Keratinocyte (primary cell): ENCODE measurements around the gene OR6J1. TPM values are rescaled to one million over a fixed set of nuclear protein-coding genes. Genes with fewer than 3 reads are reported as not detected.

Source experiments
- DNase-seq: peaks from one replicate; pipeline ENCODE4 v3.0.0-alpha.2; 2011; ENCODE audit warnings: low read depth, missing footprints, low spot score
- FAIRE-seq: peaks from 2 replicates; lab custom pipeline; 2011; peaks lifted over from hg19 to GRCh38; lab: Jason Lieb, UNC
- H2AFZ ChIP-seq: 2 replicates; pipeline ENCODE4 v1.6.0; 2012; ENCODE audit warnings: low read length, control low read depth, inconsistent platforms; ENCODE audit not compliant: control insufficient read depth
- H3K27ac ChIP-seq: 2 replicates; pipeline ENCODE4 v1.5.1; 2011; ENCODE audit warnings: low read length; ENCODE audit not compliant: control insufficient read depth, insufficient read depth
- H3K27me3 ChIP-seq: 3 replicates; pipeline ENCODE4 v1.6.0; 2011; ENCODE audit warnings: low read length; ENCODE audit not compliant: control insufficient read depth, insufficient read depth; ENCODE audit errors: extremely low read depth
- H3K36me3 ChIP-seq, 2 experiments: 2 replicates in 1 of 2; 3 replicates in 1 of 2; pipeline ENCODE4 v1.5.1; 2011; ENCODE audit warnings: low read length in 2 of 2, mild to moderate bottlenecking in 1 of 2; ENCODE audit not compliant: control insufficient read depth in 2 of 2, insufficient read depth in 2 of 2; ENCODE audit errors: extremely low read depth in 1 of 2
- H3K4me1 ChIP-seq: 3 replicates; pipeline ENCODE4 v1.5.1; 2011; ENCODE audit warnings: low read length; ENCODE audit not compliant: control insufficient read depth, insufficient read depth; ENCODE audit errors: extremely low read depth
- H3K4me2 ChIP-seq: 3 replicates; pipeline ENCODE4 v1.6.0; 2011; ENCODE audit warnings: low read depth, low read length; ENCODE audit not compliant: control insufficient read depth, insufficient read depth; ENCODE audit errors: extremely low read depth
- H3K4me3 ChIP-seq, 3 experiments: fragments of 200-600 bp in 1 of 3; sonication (generic) in 1 of 3; 2 replicates in 2 of 3; 3 replicates in 1 of 3; pipeline ENCODE4 v1.5.1; 2011 to 2016; ENCODE audit warnings: low read length in 3 of 3, mild to moderate bottlenecking in 3 of 3, control low read depth in 2 of 3, inconsistent platforms in 1 of 3, low read depth in 1 of 3, mixed read lengths in 1 of 3, mixed run types in 1 of 3, moderate library complexity in 1 of 3; ENCODE audit not compliant: control insufficient read depth in 2 of 3, insufficient read depth in 2 of 3; ENCODE audit errors: extremely low read depth in 1 of 3
- H3K79me2 ChIP-seq: 2 replicates; pipeline ENCODE4 v1.6.0; 2012; ENCODE audit warnings: low read length; ENCODE audit not compliant: control insufficient read depth, insufficient read depth
- H3K9ac ChIP-seq: 3 replicates; pipeline ENCODE4 v1.6.0; 2011; ENCODE audit warnings: low read length; ENCODE audit not compliant: control insufficient read depth, insufficient read depth; ENCODE audit errors: extremely low read depth
- H3K9me1 ChIP-seq: 3 replicates; pipeline ENCODE4 v1.6.0; 2011; ENCODE audit warnings: low read length; ENCODE audit not compliant: control insufficient read depth, insufficient read depth; ENCODE audit errors: extremely low read depth
- H3K9me3 ChIP-seq: 2 replicates; pipeline ENCODE4 v1.5.1; 2012; ENCODE audit warnings: low read depth, low read length; ENCODE audit not compliant: control insufficient read depth
- H4K20me1 ChIP-seq: 3 replicates; pipeline ENCODE4 v1.6.0; 2011; ENCODE audit warnings: low read length; ENCODE audit not compliant: control insufficient read depth, insufficient read depth; ENCODE audit errors: extremely low read depth
- EZH2 ChIP-seq: IDR thresholded peaks from one replicate; pipeline ENCODE4 v1.6.1; 2012; ENCODE audit warnings: inconsistent platforms, mild to moderate bottlenecking, low read length, moderate library complexity
- dilution Hi-C: fragments of 300-500 bp; cut with MboI; formaldehyde crosslinking; loops from one replicate; pipeline ENCODE4 v1.7.0; 2020; ENCODE audit warnings: low sequenced_read_pairs; ENCODE audit not compliant: extremely low pct_ligation_motif_present
- polyA plus RNA-seq, 5 experiments: library from polyadenylated mRNA; depleted of rRNA in 3 of 5; stranded (reverse) in 3 of 5; stranded (forward) in 1 of 5; unstranded in 1 of 5; fragments of >200 nt; gene quantifications; 1 replicate in 1 of 5; 2 replicates in 3 of 5; 3 replicates in 1 of 5; pipeline versions ENCODE4 v1.2.1 to v1.2.3, GENCODE V29; 2011 to 2012; ENCODE audit warnings: missing spikeins in 2 of 5, low read depth in 1 of 5, low replicate concordance in 1 of 5
- TF ChIP-seq, protein P1 (sequence below), 3 experiments: IDR thresholded peaks in 1 of 3; conservative IDR thresholded peaks in 1 of 3; optimal IDR thresholded peaks in 1 of 3; 2 replicates in 2 of 3; 3 replicates in 1 of 3; pipeline versions ENCODE3 to v1.5.1; 2011; ENCODE audit warnings: low read length in 3 of 3, mild to moderate bottlenecking in 3 of 3, moderate library complexity in 2 of 3, control low read depth in 1 of 3, inconsistent platforms in 1 of 3; ENCODE audit not compliant: insufficient read depth in 2 of 3; ENCODE audit errors: extremely low read depth in 1 of 3

Gene OR6J1
- polyA plus RNA-seq, 1 donor (not counting 4 experiments of a cell fraction or from before 2014, with no cell fraction given): not detected

DNA sequence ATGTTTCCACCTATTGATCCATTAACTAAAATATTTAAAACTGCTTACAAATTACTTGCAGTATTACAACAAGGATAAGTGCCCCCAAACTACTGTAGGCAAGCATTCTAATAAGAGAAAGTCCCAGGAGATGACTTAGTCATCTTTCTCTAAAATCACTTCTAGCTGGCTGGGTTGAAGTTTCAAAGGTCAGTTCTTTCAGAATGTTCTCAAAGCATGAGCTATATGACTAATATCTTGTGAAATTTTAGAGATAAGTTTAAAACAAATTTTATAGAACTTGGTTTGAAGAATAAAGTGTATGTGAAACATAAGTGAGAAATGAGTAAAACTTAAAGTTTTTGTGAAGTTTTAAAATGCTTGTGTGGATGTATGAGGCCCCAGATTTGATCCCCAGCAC lies 24.3 kb upstream of the OR6J1 start:
- H3K4me3 ChIP-seq: no peak overlapping the region
- FAIRE-seq (no peak), DNase-seq (no peak)
- no peak overlapping the region for H2AFZ ChIP-seq
- H3K27me3 ChIP-seq: no peaks in the 10 kb centered on the region
- H3K4me1 ChIP-seq: no peaks in the 10 kb centered on the region
- dilution Hi-C loops: no loop called here
- H3K27ac ChIP-seq: no peak overlapping the region
- H3K9me3 ChIP-seq: no peaks in the 10 kb centered on the region
- no peak overlapping the region for H3K9ac ChIP-seq
- no peaks in the 10 kb centered on the region for H3K36me3 ChIP-seq
- H3K4me2 ChIP-seq: no peak overlapping the region
- no peaks in the 10 kb centered on the region for H3K79me2 ChIP-seq
- TF ChIP-seq, protein P1, sequence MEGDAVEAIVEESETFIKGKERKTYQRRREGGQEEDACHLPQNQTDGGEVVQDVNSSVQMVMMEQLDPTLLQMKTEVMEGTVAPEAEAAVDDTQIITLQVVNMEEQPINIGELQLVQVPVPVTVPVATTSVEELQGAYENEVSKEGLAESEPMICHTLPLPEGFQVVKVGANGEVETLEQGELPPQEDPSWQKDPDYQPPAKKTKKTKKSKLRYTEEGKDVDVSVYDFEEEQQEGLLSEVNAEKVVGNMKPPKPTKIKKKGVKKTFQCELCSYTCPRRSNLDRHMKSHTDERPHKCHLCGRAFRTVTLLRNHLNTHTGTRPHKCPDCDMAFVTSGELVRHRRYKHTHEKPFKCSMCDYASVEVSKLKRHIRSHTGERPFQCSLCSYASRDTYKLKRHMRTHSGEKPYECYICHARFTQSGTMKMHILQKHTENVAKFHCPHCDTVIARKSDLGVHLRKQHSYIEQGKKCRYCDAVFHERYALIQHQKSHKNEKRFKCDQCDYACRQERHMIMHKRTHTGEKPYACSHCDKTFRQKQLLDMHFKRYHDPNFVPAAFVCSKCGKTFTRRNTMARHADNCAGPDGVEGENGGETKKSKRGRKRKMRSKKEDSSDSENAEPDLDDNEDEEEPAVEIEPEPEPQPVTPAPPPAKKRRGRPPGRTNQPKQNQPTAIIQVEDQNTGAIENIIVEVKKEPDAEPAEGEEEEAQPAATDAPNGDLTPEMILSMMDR (optimal IDR thresholded peaks at IDR 0.05 in 1 of 3, IDR thresholded peaks at IDR 0.05 in 1 of 3, conservative IDR thresholded peaks at IDR 0.05 in 1 of 3; ENCODE audit: extremely low read depth in 1 of 3, insufficient read depth in 2 of 3, low read length in 3 of 3): no peak
- no peak for TF ChIP-seq EZH2
- no peaks in the 10 kb centered on the region for H4K20me1 ChIP-seq
- no peaks in the 10 kb centered on the region for H3K9me1 ChIP-seq

DNA sequence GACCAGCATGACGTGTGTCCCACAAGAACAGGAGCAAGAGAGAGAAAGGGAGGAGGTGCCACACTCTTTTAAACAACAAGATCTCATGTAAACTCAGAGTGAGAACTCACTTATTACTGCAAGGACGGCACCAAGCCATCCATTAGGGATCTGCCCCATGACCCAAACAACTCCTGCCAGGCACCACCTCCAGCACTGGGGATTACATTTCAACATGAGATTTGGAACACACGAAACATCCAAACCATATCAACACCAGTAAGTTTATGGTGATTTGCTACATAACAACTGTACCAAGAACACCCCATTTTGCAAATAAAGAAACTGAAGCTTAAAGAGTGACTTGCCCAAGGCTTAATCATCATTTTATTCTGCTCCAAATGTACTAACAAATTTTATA lies 23.7 kb upstream of the OR6J1 start:
- H3K9ac ChIP-seq: no peak overlapping the region
- DNase-seq (no peak), FAIRE-seq (no peak)
- no peak overlapping the region for H3K4me3 ChIP-seq
- no peaks in the 10 kb centered on the region for H3K36me3 ChIP-seq
- no peak overlapping the region for H3K4me2 ChIP-seq
- TF ChIP-seq, protein P1 (optimal IDR thresholded peaks at IDR 0.05 in 1 of 3, IDR thresholded peaks at IDR 0.05 in 1 of 3, conservative IDR thresholded peaks at IDR 0.05 in 1 of 3; ENCODE audit: extremely low read depth in 1 of 3, insufficient read depth in 2 of 3, low read length in 3 of 3): no peak
- no peak for TF ChIP-seq EZH2
- no peaks in the 10 kb centered on the region for H3K79me2 ChIP-seq
- H3K4me1 ChIP-seq: no peaks in the 10 kb centered on the region
- H3K9me3 ChIP-seq: no peaks in the 10 kb centered on the region
- H4K20me1 ChIP-seq: no peaks in the 10 kb centered on the region
- H2AFZ ChIP-seq: no peak overlapping the region
- dilution Hi-C loops: no loop called here
- H3K9me1 ChIP-seq: no peaks in the 10 kb centered on the region
- H3K27me3 ChIP-seq: no peaks in the 10 kb centered on the region
- H3K27ac ChIP-seq: no peak overlapping the region
